ENCODE data around the gene SMIM38. TPM values are rescaled to one million over a fixed set of nuclear protein-coding genes. Genes with fewer than 3 reads are reported as not detected.

SMIM38 gene
- polyA plus RNA-seq, 3 donors = 0.09 to 2.0 (median 0.34) TPM

DNA sequence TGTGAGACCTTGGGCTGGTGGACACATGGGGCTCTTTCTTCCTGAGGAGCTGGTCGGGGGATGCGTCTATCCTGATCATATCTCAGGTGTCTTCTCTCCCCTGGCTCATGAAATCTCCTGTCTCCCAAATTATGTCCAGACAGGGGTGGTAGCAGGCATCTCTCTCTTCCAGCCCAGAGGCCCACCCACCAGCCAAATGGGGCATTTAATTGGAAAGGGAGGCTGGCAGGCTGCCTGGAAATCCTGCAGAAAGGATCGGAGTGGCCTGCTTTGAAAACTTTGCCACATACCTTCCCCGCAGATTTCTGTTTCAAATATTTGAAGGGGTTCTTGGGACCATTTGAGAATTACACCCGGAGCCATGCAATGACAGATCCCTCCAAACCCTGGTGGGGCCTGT, 37.4 kb downstream of the SMIM38 start:
- 85 to 91% (median 86%) methylated on average over 5 of the region's 5 CpGs for WGBS, 3 donors
- H3K27ac ChIP-seq (ENCODE audit: low read depth, low read length) = no peak overlapping the region

- WGBS, 3 donors = 57 to 89% (median 72%) methylated on average over 2 of the region's 2 CpGs
Observed at GRCh38 chr11:69193629-69194028, 37.9 kb downstream of the SMIM38 start.

GRCh38 chr11:69194396-69194795, 38.7 kb downstream of the SMIM38 start:
- WGBS, 3 donors = 90 to 96% (median 91%) methylated on average over 1 of the region's 1 CpG
- H3K27ac ChIP-seq (ENCODE audit: low read depth, low read length) = no peak overlapping the region

More at GRCh38 chr11:69193629-69194028, 37.9 kb downstream of the SMIM38 start:
- no peak overlapping the region for H3K27ac ChIP-seq (ENCODE audit: low read depth, low read length)

- no peak overlapping the region for H3K27ac ChIP-seq (ENCODE audit: low read depth, low read length)
- 48 to 66% (median 65%) methylated on average over 3 to 4 of the region's 6 CpGs for WGBS, 3 donors
Observed at GRCh38 chr11:69194956-69195355, 39.2 kb downstream of the SMIM38 start.

GRCh38 chr11:69195824-69196782, 40.4 kb downstream of the SMIM38 start:
- no peak overlapping the region for H3K27ac ChIP-seq (ENCODE audit: low read depth, low read length)
- WGBS, 3 donors = 71 to 83% (median 78%) methylated on average over 35 of the region's 35 CpGs

DNA sequence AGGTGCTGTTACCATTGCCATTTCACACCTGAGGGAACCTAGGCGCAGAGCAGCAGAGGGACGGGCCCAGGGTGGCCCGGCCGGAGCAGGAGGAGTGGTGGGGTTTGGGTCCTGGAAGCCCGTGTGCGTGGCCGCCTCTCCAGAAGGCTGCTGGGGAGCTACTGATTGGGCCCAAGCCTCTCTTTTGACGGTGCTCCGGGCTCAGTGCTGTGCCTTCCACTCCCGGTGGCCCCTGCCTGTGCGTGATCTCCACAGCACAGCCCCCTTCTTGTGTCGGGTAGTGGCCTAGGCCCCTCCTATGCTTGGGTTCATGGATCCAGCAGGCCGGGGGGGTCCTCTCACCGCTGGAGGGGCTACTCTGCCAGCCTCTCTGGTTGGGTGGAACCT, 41.0 kb downstream of the SMIM38 start:
- 89 to 96% (median 94%) methylated on average over 13 to 14 of the region's 14 CpGs for WGBS, 3 donors
- H3K27ac ChIP-seq (ENCODE audit: low read depth, low read length) = no peak overlapping the region

DNA sequence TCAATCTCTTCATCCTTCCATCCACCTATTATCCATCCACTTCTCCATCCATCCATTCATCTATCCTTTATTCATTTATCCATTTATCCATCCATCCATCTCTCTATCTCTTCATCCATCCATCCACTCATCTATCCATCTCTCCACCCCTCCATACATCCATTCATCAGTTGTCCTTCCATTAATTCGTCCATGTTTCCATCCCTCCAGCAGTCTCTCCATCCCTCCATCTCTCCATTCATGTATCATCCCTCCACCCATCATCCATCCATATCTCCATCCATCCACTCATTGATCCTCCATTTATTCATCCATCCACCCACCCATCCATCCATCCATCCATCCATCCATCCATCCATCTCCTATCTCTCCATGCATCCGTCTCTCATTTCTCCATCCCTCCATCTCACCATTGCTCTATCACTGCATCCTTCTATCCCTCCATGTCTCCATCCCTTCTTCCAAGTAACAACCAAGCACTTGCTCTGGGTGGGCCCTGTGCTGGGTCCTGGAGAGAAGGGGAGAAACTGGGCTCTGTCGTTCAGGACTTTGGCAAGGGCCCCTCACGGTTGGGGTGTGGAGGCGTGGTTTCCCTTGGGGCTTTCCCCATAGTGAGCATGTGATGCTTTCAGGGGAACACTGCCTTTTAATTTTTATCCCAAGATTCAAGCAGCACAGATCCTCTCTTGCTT, 43.3 kb downstream of the SMIM38 start:
- WGBS, 3 donors = 67 to 75% (median 69%) methylated on average over 5 of the region's 5 CpGs
- H3K27ac ChIP-seq (ENCODE audit: low read depth, low read length) = no peak overlapping the region

GRCh38 chr11:69199583-69200315, 44.0 kb downstream of the SMIM38 start:
- 77 to 86% (median 80%) methylated on average over 10 of the region's 10 CpGs for WGBS, 3 donors

GRCh38 chr11:69200331-69201065, 44.8 kb downstream of the SMIM38 start:
- no peak overlapping the region for H3K27ac ChIP-seq (ENCODE audit: low read depth, low read length)
- WGBS, 3 donors = 54 to 56% (median 54%) methylated on average over 30 to 32 of the region's 32 CpGs

More at GRCh38 chr11:69199583-69200315, 44.0 kb downstream of the SMIM38 start:
- no peak overlapping the region for H3K27ac ChIP-seq (ENCODE audit: low read depth, low read length)

DNA sequence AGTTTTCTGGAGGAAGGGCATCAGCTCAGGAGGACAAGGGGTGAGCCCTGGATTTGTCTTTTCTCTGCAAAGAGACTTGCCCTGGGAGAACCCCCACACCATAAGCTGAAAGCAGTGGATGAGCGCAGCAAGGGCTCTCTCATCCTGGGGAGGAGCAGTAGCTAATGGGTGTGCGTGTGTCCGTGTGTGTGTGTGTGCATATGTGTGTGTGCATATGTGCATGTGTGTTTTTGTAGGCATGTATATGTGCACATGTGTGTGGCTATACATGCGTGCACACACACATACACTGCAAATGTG, 45.3 kb downstream of the SMIM38 start:
- WGBS, 3 donors = 91 to 94% (median 92%) methylated on average over 4 of the region's 4 CpGs
- H3K27ac ChIP-seq (ENCODE audit: low read depth, low read length) = no peak overlapping the region

GRCh38 chr11:69201764-69202370, 46.1 kb downstream of the SMIM38 start:
- WGBS, 3 donors = 94 to 95% (median 95%) methylated on average over 7 of the region's 7 CpGs
- H3K27ac ChIP-seq (ENCODE audit: low read depth, low read length) = no peak overlapping the region

GRCh38 chr11:69202511-69203221, 46.9 kb downstream of the SMIM38 start:
- no peak overlapping the region for H3K27ac ChIP-seq (ENCODE audit: low read depth, low read length)
- 90 to 92% (median 91%) methylated on average over 25 of the region's 25 CpGs for WGBS, 3 donors

DNA sequence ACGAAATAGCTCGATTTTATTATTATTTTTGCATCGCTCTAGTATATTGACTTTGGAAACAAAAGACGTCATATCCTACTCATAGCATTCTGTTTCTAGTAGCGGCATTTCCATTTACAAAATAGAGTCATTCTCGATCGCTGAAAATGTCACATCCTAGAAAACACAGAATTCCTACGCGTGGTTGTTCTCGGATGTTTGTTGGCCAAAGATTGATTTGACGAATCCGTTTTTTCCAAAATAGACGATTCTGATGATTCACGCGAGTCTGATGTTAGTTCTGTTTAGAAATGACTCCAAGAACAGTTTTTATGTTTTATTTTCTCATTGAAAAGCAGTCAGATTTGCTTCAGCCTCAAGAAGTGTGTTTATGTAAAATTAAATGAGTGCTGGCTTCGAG, 47.6 kb downstream of the SMIM38 start:
- 89 to 94% (median 89%) methylated on average over 16 of the region's 16 CpGs for WGBS, 3 donors
- no peak overlapping the region for H3K27ac ChIP-seq (ENCODE audit: low read depth, low read length)

DNA sequence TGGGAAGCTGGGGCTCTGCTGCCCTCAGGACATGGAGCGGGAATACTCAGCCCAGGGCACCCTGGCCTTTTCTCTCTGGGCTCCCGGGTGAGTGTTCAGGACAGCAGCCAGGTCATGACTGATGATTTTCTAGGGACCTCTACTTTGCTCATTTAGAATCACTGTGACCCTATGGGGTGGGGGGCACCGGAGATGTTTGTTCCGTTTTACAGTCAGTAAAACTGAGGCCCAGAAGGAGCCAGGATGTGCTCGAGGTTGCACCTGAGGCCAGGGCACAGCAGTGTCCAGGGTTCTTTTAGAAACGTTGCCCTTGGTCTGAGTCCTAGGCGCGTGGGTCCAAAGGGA, 48.1 kb downstream of the SMIM38 start:
- 78 to 86% (median 85%) methylated on average over 8 of the region's 8 CpGs for WGBS, 3 donors
- no peak overlapping the region for H3K27ac ChIP-seq (ENCODE audit: low read depth, low read length)

DNA sequence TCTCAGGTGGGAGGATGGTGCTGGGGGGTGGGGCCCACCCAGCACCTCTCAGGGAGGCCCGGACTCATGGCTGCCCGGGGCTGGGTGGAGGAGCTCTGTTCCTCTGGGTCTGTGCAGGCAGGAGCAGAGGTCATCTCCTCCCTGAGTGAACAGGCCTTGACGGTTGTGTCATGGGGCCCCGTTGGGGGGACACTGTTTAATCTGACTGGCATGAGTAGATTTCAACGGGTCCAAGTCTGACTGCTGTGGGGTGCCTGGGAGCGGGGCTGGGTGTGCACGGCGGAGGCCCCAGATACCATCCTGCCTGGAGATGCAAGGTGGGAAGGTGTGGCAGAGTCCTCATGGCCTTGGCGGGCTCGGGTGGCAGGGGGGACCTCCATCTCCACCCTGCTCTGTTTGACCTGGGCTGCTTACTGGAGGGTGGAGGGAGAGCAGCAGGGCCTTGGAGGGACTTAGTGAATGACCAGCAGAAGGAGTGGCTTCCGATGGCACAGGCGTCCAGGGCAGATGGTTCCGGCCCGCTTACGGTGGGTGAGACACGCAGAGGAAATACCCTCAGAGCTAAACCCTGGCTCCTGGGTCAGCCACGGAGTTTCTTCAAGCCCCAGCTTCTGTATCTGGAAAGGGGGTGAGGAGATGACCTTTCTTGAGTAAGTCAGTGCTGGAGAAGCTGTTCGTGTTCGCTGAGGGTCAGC, 48.7 kb downstream of the SMIM38 start:
- 83 to 89% (median 87%) methylated on average over 19 of the region's 19 CpGs for WGBS, 3 donors
- H3K27ac ChIP-seq (ENCODE audit: low read depth, low read length) = no peak overlapping the region

DNA sequence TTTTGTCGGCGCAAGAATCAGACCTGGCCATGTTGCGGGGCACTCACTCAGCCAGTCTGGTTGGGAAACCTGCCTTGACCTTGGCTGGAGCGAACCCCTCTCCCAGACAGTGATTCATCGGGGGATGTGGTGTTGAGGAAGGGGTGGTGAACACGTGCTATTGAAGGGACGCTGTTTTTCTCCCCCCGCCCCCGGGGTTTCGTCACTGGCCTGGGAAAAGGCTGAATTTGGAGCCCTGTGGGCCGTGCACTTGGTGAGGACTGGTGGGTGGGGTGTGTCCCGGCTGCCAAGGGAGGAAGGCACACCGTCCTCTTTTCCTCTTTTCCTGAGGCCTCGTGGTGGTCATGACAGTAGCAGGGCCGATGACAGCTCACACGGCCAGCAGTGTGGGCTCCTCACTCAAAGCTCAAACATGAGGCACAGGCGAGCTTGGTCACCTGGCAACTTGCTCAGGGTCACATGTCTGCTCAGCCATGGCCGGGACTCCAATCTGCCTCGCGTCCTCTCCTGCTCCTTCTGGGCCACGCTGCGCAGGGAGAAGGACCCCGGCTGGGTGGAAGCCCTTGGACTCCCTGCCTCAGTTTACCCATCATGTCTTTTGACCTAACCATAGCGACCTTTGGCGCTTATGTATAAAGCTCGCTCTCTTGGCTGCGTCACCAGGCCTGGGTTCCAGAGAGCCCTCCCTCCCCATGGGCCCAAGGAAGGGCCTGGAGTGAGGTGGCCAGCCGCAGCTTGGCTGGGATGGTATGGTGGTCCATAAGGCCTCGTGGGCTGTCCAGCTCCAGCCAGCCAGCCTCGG, 49.4 kb downstream of the SMIM38 start:
- WGBS, 3 donors = 87 to 90% (median 87%) methylated on average over 30 of the region's 30 CpGs
- no peak overlapping the region for H3K27ac ChIP-seq (ENCODE audit: low read depth, low read length)

Measured in adipose tissue (tissue), 3 donors.